Measurements from ENCODE around the gene ZFP3.
"Not testable (repeated sequence)": the region's sequence is repeated elsewhere in the genome, so short reads cannot be mapped to it uniquely, and the experiment has no call there.

ZFP3 gene

DNA sequence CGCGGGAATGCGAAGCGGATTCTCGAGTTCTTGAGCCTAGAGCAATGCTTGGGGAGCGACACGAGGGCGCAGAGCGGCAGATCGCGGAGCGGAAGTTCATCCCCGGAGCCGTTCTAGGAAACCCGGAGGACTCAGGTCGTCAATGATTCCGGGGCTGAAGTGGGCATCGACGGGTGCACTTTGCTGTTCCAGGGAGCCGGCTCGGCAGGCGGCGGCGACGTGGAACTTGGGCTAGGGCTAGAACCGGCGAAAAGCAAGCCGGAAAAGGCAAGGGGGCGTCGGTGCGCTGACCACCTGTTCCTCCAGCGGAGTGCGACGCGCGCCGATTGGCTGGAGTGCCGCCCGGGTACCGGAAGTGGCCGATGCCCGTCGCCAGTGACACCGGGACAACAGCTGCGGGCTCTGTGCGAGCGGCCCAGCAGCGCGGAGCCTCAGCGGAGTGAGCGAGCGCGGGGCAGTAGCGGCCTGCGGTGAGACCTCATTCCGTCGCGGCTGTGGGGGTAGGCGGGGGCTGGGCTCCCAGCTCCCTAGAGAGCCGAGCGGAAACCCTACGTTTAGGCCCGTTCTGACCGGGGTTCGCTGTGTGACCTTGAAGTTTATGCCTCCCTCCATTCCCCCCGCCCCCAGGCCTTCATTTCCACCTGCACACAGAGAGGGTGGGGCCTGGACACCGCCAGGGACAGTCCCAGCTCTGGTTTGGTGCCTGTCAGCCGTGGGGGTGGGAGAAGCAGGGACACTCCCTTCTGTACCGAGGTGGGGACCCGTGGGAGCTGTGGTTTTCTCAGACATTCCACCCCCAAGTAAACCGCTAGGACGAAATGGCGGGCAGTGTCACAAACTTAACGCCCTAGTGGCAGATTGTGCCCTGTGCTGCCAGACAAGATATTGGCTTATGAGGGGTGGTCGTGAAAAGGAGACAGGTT is at the start of gene ZFP3:
TSS of gene ZFP3 (plus strand) at position 362 of the 923 bp plus-strand sequence. CDS start 13,038 bp downstream, outside the sequence.
- peak; percentile 74 for DNase-seq

DNA sequence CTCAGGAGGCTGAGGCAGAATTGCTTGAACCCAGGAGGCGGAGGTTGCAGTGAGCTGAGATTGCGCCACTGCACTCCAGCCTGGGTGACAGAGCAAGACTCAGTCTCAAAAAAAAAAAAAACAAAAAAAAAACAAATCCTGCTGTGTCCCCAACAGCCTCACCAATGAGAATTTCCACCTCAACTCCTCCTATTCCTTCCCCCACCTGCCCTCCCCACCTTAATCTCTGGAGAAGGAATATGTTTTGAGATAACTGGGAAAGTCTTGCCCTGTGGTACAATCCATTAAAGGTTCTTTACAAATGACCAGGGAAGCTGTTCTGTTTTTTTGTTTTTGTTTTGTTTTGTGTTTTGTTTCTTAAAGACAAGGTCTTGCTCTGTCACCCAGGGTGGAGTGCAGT is 48.1 kb upstream of the ZFP3 start:
- DNase-seq = not testable (repeated sequence)

DNA sequence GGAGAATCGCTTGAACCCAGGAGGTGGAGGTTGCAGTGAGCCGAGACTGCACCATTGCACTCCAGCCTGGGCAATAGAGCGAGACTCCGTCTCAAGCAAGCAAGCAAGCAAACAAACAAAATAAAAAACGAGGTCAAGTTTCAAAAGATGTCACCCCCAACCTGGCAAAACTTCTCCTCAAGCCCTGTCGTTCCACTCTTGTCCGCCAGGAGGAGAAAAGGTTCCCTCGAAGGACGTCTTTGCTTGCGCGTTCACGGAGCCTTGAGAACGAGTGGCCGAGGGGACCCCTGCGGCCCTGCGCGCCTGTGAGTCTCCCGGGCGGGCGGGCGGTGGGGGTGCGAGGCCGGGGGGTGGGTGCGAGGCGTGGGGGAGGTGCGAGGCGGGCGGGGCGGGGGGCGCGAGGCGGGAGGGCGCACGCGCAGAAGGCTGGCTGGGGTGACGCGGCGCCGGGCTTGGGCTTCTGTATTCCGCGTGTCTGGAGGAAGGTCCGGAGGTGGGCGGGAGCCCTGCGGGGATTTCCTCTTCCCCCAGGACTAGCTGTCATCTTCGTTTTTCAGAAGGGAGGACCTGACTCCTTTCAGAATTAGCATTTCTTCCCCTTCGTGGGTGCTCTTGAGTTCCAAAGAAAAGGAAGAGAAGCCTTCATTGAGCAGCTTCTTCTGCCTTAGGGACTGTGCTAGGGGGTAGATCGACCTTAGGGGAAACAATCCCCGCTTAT is 46.7 kb upstream of the ZFP3 start:
- DNase-seq = peak; percentile 77

DNA sequence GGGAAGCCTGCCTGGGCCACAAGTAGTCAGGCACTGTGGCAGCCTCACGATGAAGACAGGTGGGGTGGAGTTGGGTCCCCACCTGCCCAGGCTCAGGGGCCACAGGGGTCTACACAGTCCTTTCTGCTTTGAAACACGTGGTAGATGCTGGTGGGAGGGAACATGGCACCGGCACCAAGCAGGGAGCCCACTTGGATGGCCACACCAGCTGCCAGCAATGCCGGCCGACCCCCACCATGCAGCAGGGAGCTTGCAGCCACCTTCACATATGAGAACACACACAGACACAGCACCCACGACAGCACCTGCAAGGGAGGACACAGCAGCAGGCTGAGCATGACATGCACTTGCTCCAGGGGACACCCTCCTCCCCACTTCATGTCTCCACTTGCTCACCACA is 45.4 kb upstream of the ZFP3 start:
- no peak for DNase-seq

DNA sequence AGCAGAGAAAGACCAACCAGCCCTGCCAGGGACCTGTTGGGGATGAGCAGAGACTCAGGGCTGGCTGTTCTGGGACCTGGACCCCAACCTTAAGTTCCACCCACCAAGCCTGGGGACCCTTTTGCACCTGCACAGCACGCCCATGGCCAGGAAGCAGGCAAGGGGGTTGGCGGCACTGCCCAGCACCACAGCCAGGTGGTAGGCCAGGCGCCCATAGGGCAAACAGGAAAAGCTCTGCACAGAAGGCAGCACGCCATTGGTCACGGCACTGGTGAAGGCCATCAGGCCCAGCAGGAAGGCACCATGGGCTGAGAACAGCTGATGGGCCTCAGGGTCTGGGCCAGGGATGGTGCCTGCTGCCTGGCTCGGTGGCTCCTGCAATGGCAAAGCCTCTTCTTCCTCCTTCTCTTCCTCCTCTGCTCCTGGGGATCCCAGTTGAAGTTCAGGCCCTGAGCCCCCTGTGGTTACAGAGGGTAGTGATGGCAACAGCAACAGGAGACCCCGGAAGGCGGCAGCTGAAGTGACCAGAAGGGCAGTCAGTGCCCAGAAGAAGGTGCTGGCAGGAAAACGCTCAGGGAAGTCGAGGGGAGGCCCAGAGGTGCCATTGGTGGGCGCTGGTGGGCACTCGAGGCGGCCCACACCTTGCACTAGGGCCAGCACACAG is 44.8 kb upstream of the ZFP3 start:
- DNase-seq = no peak

DNA sequence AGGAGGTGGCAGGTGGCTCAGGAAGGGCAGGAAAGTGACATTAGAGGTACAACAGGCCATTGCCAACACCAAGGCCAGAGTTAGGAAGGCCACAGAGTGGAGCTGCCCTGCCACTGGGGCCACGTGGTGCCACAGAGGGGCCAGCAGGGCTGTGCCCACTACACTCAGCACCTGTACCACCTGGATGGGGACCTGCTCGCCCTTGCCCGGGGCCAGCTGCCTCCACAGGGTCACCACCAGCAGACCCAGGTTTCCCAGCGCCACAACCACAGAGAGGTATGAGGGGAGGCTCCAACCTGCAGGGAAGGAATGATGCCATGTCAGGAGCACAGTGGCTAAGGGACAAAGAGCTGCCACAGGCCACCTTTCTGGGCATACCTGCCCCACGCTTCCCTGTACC is 44.2 kb upstream of the ZFP3 start:
- DNase-seq = no peak

DNA sequence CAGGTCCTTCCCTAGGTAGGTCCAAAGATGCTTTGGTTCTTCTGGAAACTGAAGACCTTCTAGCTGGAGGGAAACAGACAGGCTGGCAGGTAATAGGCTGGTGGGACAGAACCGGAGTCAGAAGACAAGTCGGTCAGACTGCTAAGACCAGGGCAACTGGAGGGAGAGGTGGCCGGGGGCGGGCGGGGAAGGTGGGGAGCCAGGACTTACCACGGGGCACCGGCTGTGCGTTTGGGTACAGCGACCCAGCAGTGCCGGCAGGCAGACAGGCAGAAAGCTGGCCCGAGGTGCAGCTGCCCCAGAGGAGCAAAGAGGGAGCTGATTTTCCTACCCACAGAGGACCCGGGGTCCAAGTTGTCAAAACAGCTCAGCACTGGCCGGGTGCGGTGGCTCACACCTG is 43.6 kb upstream of the ZFP3 start:
- no peak for DNase-seq

DNA sequence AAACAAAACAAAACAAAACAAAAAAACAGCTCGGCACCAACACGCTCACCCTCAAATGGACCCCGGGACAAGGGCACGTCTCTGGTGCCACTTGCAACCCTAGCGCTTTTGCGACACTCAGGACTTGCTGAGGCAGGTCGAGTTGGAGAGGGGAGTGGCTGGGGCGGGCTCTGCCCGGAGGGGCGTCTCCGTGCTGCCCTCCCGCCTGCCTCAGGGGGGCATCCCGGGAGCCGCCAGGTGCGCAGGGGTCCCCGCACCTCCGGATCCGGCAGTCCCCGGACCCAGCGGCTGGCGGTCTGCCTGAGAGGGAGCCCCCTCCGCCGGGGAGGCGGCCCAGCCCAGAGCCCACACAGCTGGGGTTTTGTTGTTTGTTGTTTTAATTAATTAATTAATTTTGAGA is 43.0 kb upstream of the ZFP3 start, which contains the start of gene SLC52A1:
TSS of gene SLC52A1 (minus strand) at position 112 of the 400 bp plus-strand sequence. CDS start 820 bp downstream, outside the sequence.
- no peak for DNase-seq

DNA sequence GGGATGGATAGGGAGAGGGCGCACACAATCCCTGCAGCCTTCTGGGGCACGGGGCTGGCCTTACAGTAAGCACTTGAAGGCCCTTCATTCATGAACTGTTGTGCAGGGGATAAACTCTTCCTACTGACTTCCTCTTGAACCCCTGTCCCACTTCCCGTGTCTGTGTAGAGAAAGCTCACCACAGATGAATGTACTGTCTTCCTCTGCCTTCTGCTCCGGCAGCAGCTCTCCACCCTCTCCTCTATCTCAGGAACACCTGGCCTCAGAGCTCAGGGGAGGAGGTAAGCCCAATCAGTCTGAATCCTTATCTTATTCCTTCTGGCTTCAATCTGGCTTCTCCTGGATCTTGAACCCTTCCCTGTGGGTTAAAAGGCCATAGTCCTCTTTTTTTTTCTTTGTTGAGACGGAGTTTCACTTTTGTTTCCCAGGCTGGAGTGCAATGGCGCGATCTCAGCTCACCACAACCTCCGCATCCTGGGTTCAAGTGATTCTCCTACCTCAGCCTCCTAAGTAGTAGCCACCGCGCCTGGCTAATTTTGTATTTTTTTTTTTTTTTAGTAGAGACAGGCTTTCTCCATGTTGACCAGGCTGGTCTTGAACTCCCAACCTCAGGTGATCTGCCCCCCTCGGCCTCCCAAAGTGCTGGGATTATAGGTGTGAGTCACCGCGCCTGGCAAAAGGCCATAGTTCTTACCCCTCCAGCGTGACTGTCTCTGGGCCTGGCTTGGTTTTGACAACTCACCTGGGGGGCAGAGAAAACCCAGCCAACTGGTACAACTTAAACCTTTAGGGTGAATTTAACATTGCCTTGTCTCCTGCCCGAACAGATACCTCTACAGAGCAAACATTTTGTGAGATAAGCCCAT is 35.9 kb upstream of the ZFP3 start:
- DNase-seq = no peak

DNA sequence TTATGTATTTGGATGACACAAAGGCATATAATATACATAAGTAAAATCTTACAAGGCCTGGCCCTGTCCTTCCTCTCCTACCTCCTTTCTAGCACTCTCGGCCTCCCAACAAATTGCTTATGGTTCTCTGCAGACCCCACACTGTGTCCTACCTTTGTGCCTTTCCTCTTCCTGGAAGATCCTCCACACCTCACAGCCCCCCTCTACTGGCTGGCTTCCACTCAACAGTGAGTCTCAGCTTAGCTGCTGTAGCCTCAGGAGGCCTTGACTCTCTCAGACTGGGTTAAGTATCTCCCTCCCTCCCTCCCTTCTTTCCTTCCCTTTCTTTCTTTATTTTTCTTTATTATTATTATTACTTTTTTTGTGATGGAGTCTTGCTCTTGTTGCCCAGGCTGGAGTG is 34.7 kb upstream of the ZFP3 start:
- no peak for DNase-seq

DNA sequence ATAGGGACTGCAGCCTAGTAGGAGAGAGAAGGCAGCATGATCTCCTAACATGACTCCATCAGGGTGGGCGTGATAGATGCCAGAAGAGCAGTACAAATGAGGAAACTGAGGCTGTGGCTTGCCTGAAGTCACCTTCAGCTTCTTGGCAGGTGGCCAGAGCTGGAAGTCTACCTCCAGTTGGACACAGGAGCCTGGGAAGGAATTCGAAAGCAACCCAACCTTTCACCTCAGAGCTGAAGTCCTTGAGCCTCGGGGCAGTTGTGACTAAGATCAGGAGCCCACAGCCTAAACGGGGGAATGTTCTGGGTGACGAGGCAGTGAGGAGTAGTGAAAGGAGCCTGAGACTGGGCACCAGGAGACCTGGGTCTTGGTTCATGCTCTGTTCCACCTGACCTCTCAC is 33.6 kb upstream of the ZFP3 start:
- DNase-seq = no peak

DNA sequence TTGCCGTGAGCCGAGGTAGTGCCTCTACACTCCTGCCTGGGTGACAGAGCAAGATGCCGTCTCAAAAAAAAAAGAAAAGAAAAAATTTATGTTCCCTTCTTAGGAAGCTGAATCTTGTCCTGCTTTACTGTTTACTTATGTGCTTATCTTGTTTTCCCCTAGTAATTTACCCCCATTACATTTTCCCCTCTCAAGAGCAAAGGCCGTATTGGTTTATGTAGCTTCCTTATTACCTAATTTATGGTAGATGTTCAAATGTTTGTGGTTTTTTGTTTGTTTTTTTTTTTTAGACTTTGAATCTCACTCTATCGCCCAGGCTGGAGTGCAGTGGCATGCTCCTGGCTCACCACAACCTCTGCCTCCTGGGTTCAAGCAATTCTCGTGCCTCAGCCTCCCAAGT is 32.8 kb upstream of the ZFP3 start:
- DNase-seq = no peak

DNA sequence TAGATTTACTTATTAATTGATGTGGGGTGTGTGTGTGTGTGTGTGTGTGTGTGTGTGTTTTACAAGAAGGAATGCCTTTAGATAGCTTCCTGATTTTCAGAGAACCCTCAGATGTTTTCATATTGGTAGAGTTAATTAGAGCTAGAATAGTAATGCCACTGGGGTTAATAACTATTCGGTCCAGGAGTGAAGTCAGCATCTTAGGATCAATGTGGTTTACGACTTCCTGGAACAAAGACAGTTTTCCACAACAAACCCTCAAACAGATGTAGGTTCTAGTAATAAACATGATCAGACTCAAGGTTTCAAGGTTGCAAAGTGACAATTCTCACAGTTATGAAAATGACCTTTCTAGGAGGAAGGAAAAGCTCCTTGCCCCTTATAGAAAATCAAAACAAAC is 30.8 kb upstream of the ZFP3 start:
- DNase-seq = no peak

DNA sequence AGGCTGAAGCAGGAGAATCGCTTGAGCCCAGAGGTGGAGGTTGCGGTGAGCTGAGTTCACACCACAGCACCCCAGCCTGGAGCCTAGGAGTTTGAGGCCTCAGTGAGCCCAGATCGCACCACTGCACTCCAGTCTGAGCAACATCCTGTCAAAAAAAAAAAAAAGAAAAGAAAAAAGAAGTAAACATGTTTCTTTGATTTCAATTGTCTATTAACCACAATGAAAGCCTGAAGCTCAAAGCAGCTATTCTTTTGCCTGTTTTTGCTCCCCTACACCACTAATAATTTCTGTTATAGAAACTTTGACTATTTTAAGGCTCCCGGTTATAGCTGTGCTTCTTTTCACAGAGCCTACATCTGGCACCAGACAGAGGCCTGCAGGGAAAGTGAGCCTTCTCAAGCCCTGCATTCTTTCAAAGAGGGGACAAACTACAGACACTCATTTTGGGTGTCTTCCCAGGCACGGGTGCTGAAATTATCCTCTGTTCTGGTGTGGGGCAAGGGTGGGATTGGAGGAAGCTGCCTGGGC is 28.9 kb upstream of the ZFP3 start:
- DNase-seq = no peak

DNA sequence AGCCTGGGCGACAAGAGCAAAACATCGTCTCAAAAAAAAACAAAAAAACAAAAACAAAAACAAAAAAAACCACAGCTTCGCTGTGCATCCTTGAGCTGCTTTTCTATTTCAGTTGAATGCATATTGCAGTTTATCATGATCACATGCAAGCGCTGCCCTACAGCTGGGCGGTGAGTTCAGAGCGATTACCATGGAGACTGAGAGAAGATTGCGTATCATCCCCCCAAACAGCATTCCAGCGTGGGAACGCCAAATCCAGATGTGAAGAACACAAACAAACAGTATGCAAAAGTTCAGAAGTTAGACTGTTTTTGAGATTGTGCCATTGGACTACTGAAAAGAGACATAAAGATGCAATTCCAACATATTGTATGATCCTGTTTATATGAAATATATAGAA is 28.0 kb upstream of the ZFP3 start:
- DNase-seq = no peak

DNA sequence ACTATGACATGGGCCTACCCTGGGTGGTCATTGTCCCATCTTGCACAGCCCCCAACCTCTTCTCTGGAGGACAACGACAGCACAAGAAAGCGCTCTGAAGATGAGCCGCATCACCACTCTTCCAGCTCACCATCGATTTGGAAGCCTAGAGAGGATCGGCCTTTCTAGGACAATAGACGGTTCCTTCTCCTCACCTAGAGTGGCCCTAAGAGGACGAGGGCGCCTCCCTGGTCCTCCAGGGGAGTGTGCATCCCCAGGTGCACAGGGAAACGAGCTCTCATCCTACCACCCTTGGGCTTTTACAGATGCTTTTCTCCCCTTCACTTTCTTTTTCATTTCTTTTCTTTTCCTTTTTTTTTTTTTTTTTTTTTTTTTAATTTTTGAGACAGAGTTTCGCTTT is 22.7 kb upstream of the ZFP3 start:
- no peak for DNase-seq

DNA sequence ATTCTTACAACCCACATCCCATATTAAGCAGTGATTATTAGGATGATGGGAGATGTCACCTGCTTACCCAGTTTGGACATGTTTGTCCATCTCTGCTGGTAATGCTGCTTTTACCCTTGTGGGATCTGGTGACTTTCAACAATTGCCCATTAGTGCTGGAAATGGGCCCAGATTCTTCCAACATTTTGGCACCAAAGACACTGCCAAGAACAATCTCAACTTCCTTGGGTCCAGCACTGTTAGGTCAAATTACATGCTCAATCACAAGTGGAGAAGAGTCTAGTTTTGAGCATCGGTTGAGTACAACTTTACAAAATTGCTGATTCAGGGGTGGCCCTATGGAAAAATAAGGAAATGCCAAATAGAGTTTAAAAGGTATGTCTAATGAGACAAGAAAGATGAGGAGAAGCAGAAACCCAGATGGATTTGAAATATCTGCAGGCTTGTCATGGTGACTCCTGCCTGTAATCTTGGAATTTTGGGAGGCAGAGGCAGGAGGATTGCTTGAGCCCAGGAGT is 13.0 kb upstream of the ZFP3 start:
- no peak for DNase-seq

DNA sequence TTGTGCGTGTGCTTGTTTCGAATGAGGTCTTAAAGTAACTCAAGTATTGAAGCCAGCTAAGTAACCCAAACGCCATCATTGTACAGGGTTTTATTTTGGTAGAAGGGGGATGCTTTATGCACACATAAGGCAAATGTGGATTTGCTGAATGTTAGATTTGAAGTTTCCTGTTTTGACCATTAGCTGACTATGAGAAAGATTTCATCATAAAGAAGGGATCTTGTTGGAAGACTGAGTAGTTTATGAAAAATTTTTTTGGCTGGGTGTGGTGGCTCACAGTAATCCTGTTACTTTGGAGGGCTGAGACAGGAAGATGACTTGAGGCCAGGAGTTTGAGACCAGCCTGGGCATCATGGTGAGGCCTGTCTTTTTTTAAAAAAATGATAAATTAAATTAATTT is 10.0 kb upstream of the ZFP3 start:
- DNase-seq = no peak

DNA sequence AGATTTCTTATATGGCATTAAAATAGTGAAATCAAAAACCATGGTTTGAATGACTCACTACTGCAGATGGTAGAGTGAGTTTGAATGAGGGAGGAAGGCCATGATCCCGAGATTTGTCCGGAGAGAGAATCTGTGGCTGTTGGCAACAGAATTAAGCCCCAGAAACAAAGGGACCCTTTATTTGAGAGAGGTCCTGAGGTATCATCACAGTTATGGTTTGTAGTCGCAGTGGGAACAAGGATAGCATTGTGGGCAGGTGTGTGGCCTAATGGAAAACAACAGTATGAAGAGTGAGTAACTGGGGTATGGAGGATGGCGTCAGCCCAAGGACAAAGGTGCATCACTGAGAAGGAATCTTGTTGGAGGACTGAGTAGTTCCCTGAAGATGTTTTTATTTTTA is 8.5 kb upstream of the ZFP3 start:
- no peak for DNase-seq

DNA sequence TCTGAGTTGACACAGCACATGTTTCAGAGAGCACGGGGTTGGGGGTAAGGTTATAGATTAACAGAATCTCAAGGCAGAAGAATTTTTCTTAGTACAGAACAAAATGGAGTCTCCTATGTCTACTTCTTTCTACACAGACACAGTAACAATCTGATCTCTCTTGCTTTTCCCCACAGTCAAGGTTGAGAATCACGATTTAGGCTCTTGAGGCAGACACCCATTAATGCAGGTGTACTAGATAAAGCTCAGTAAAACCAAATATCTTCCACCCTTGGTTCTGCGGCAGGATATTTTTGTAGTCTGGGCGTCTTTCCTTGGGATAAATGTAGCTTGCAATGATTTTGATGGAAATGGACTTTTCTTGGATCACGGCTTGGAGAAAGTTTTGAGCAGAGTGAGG is 2.8 kb upstream of the ZFP3 start:
- DNase-seq = not testable (repeated sequence)

DNA sequence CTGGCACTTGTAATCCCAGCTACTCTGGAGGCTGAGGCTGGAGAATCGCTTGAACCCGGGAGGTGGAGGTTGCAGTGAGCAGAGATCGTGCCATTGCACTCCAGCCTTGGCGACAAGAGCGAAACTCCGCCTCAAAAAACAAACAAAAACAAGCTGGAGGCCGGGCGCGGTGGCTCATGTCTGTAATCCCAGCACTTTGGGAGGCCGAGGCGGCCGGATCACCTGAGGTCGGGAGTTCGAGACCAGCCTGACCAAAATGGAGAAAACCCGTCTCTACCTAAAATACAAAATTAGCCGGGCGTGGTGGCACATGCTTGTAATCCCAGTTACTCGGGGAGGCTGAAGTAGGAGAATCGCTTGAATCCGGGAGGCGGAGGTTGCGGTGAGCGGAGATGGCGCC is 992 bp upstream of the ZFP3 start:
- DNase-seq = not testable (repeated sequence)

DNA sequence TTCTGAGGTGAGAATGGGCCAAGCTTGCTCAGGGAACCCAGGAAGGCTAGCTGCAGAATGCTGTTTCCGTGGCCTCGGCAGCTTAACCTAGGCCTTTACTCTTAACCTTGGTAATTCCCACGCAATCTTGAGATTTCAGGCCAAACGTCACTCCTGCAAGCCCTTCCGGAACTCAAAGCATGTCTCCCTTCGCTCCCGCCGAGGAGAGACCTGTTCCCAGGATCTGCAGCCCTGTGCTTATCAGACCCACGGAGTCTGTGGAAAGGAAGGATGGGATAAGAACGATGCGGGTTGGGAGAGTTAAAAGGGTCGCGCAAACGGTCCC is 524 bp upstream of the ZFP3 start:
- DNase-seq = no peak
